Erythroblast (primary cell): ENCODE measurements around the gene PDCD4.

Experiments
- GATA1 ChIP-seq: IDR thresholded peaks from 2 replicates; pipeline ENCODE4 v1.6.1; 2011; ENCODE audit warnings: low read depth, mild to moderate bottlenecking, control low read depth, low read length, moderate library complexity
- POLR2A ChIP-seq: IDR thresholded peaks from 2 replicates; pipeline ENCODE4 v1.6.1; 2011; ENCODE audit warnings: mild to moderate bottlenecking, low read length

GRCh38 chr10:110829721-110830410 is 41.9 kb upstream of the PDCD4 start:
- TF ChIP-seq POLR2A (no peak), GATA1 (no peak)
